Mucosa of gallbladder (tissue), 1 donor: ENCODE data around the gene AHNAK2. TPM values are rescaled to one million over a fixed set of nuclear protein-coding genes. Genes with fewer than 3 reads are reported as not detected.
"Not testable (repeated sequence)": the region's sequence is repeated elsewhere in the genome, so short reads cannot be mapped to it uniquely, and the experiment has no call there.

Experiments
- DNase-seq: peaks from one replicate; pipeline ENCODE4 v3.0.0-alpha.2; 2020; ENCODE audit warnings: low spot score
- total RNA-seq: library from RNA; stranded (reverse); gene quantifications from one replicate; pipeline ENCODE4 v1.2.1, GENCODE V29; 2021
- donor health status: DM: no; HTN: no; CAD: no.

AHNAK2 gene
- total RNA-seq, 1 donor from 2014 or later, result 16.0 TPM

GRCh38 chr14:104898870-104899510 lies 79.2 kb downstream of the AHNAK2 start:
- DNase-seq, result no peak

DNA sequence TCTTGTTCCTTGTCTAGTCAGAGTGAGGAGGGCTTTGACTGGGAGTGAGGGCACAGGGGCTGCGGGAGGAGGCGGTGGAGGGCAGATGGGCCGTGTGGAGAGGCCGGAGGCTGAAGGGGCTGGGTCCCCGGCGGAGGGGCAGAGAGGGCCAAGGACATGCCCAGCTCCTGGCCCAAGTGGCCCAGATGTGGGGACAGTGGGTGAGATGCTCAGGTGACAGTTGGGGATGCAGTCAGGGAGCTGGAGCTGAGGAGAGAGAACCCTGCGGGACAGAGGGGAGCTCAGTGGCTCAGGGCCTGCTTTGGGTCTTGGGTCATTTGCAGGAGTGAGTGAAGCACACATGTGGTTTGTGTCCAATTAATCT lies 80.0 kb downstream of the AHNAK2 start:
- no peak for DNase-seq

DNA sequence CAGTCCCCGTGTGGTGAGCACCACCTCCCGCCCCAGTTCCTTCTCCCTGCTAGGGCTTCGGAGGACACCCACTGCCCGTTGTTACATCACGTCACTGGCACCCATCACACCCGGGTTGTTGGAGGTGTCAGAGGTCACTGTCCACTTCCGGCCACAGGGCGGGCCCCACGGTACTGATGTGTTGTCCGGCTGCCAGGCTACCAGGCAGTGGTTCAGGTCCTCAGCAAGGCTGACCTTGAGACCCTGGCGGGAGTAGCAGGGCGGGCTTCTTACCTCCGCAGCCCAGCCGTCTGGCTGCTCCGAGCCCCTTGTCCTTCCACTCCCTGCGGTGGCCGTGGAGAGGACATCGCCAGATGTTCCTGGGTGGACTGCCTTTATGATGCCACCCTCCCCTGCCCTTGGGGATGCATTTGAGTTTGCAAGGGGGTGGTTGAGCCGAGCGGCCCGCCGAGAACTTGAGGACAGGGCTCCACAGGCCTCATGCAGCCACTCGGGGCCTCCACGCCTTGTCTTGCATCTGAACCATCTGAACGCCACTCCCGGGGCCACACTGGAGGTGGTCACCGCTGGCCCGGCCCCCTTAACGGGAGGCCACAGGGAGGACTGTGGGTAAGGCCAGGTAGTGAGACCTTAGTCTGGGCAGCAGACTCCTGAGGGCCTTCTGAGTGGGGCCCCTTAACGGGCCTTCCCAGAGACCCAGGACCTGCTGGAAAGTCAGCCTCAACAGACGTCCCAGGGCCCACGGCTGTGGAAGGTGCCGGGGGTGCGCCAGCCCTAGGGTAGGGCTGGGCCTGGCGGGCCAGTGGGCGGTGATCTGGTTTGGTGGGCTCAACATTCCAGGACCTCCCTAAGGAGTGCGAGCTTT lies 80.6 kb downstream of the AHNAK2 start:
- no peak for DNase-seq

DNA sequence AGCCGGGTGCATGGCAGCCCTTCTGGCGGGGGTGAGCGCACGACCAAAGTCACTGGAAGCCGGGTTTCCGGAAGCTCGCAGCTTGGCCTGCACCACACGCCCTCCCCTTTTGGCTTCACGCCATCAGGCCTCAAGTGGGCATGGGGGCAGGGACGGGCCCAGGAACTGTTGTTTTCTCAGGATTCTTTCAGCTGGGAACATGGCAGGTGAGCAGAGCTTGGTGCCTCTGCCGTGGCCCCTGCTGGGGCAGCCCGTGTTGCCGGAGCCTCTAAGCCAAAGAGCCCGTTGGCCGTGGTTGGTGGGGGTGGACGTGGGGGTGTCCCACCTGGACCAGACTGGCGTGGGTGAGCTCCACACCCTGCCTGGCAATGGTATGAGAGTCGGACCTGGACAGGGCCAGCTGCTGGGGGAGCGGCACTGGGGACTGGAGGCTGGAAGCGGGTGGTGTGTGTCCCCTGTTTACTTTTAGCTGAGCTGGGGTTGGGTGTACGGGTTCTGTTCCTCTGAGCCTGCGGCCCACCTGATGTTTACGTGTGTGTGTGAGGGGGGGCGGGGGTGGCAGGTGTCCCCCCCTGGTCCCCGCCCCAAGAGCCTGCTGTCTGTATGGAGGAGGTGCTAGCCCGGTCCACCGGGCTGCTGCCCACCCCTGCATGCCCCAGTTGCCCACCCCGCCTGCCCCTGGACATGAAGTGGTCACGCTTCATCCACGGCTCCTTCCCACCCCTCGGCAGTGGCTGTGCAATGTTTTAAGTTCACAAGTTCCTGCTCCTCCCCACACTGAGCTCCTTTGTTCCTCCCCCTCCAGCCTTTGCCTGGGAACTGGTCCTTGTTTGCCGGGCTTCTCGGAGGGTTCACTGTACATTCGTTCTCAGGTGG lies 82.2 kb downstream of the AHNAK2 start:
- no peak for DNase-seq

DNA sequence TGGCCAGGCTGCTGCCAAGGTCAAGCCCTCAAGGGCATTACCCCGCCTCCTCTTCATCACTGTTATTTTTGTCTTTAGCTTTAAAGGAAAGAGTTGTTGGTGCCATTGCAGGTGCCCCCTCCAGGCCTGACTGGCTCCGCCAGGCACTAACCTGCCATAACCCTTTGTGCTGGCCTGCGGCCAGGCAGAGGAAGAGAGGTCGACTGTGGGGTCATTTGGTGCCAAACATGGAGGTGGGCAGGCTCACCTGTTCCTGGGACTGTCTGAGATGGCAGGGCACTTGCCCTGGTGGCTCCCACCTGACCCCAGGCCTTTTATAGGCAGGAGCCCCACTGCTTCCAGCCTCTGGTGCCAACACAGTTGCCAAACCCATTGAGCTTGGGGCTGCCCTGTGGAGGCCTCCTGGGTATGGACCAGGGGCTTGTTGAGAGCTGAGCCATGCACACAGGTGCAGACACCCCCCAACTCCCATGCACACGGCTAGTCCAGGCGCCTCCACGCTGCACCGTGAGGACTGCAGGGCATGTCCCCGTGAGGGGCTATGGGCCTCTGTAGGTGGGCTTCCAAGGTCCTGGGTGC lies 82.9 kb downstream of the AHNAK2 start:
- DNase-seq, result no peak

- DNase-seq, result no peak
These were observed 83.6 kb downstream of the AHNAK2 start for GRCh38 chr14:104894331-104895206.

- no peak for DNase-seq
These were observed 84.6 kb downstream of the AHNAK2 start for GRCh38 chr14:104893435-104894207.

- DNase-seq, result no peak
These were observed 85.4 kb downstream of the AHNAK2 start for GRCh38 chr14:104892531-104893434.

DNA sequence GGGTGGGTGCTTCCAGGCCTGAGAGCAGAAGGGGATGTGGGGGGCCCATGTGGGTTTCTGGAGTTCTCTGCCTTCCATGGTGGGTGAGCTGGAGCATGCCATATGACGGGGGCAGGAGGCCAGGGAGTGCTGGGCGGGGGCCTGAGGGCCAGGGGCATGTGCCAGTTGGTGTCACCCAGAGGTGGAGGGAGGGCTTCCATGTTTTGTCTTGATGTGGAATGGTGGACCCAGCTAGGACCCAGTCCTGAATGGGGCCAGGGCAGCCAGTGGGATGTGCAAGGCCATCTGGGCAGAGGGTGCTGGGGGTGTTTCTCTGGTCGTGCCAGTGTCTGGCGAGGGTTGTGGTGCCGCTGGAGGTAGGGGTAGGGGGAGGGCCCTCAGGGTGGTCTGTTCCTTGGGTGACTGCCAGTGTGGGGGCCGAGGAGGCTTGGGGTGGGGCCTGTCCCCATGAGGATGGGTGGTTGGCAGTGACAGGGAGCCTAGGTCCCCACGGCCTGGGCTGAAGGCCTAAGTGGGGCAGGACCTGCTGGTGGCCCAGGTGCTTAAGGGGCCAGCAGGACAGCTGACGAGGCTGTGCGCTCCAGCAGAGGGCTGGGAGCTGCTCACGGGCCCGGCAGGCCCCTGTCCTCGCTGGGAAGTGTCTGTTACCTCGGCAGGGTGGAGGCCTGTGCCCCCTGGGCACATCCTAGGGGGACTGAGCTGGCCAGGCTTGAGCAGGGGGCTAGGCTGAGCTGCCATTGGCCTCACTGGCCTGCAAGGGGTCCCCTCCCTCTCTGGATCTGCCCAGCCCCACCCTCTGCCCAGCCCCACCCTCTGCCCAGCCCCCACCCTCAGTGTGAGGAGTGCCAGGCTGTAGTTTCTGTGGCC lies 86.3 kb downstream of the AHNAK2 start:
- no peak for DNase-seq

GRCh38 chr14:104891121-104891551 lies 87.0 kb downstream of the AHNAK2 start:
- DNase-seq, result no peak

DNA sequence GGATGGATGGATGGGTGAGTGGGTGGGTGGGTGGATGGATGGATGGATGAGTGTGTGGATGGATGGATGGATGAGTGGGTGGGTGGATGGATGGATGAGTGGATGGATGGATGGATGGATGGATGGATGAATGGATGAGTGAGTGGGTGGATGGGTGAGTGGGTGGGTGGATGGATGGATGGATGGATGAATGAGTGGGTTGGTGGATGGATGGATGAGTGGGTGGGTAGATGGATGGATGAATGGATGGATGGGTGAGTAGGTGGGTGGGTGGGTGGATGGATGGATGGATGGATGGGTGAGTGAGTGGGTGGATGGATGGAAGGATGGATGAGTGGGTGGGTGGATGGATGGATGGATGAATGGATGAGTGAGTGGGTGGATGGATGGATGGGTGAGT lies 87.9 kb downstream of the AHNAK2 start:
- DNase-seq, result not testable (repeated sequence)

GRCh38 chr14:104889375-104889757 lies 88.8 kb downstream of the AHNAK2 start:
- no peak for DNase-seq

DNA sequence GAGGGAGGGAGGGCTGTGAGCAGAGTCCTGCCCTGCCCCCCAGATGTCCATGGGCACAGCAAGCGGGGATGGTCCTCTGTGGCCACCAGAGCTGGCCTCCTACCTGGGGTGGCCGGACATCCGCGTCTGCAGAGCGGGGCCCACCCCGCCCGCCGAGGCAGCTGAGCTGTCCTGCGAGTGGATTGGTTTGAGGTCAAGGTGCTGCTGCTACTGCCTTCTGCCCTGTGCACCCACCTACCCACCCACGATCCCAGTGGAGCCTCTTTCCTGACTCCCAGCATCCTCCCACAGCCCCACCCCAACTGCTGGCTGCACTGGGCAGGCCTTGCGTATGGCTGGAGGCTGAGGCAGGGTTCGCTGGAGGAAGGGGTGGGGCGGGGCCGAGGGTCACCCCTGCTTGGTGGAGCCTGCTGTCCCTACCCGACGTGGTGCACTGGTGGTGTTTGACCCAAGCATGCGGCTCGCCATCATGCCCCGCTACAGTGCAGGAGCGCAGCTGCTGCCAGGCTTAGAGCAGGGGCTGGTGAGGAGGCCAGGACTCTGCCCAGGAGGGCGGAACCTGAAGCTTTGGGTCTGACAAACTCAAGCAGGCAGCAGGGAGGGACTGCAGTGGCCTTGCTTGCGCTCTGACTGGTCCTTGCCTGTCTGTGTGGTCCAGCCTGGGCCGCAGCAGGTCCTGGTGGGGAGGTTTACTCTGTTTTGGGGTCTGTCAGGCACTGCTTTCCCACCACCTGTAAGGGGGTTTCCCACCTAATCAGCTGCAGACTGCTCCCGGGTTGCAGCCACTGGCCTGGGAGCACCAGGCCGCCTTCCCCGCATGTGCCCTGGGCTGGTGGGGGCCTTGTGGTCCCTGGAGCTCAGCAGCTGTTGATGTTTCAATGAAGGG lies 89.4 kb downstream of the AHNAK2 start:
- DNase-seq, result no peak

DNA sequence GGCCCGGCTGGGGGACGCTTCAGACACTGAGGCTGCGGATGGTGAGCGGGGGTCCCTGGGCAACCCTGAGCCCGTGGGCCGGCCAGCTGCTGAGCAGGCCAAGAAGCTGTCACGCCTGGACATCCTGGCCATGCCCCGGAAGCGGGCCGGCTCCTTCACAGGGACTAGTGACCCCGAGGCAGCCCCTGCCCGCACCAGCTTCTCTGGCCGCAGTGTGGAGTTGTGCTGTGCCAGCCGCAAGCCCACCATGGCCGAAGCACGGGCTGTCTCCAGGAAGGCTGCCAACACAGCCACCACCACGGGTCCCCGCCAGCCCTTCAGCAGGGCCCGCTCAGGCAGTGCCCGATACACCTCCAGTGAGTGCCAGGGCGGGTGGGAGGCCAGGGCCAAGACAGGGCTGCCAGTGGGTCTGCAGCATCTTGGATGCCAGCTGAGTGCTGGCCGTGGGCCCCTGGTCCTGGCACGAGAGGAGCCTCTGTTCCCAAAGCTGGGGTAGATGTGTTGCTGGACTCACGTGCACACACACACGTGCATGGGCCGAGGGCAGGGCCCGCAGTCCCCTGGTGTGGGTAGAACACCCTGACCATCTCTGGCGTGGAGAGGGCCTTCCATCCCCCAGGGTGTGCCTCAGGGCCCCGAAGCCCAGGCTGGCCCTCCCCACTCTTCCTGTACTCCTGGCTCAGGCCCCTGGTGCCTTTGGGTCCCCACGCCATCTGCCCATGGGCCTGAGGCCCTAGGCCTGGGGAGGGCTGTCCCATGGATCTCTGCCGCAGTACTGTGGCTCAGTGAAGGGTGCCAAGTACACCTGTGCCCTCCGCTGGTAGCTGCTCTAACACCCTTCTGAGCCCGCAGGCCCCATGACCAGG lies 90.3 kb downstream of the AHNAK2 start:
- no peak for DNase-seq
